Measurements from ENCODE around the gene FCHSD2.

- TF ChIP-seq CTCF (IDR thresholded peaks at IDR 0.05): no peak
- TF ChIP-seq EZH2 (IDR thresholded peaks at IDR 0.05; ENCODE audit: borderline replicate concordance, insufficient read depth, low read depth, low read length, poor library complexity, severe bottlenecking): no peak
Observed at GRCh38 chr11:73168925-73169579, 26.9 kb upstream of the FCHSD2 start.

Data from B cell (primary cell).